ENCODE measurements around the gene MAN1A1.

GRCh38 chr6:119197271-119197670 is 152.3 kb downstream of the MAN1A1 start:
- TF ChIP-seq CTCF (conservative IDR thresholded peaks at IDR 0.05 in 1 of 2, IDR thresholded peaks at IDR 0.05 in 1 of 2; ENCODE audit: extremely low read depth in 1 of 2, insufficient read depth in 1 of 2, low read depth in 1 of 2, low read length in 2 of 2), result no peak
- TF ChIP-seq EZH2 (IDR thresholded peaks at IDR 0.05; ENCODE audit: borderline replicate concordance, low read length), result no peak

Measured in mammary epithelial cell (primary cell).